Aorta (tissue), 5 donors: Measurements from ENCODE around the gene PRKRIP1. TPM values are rescaled to one million over a fixed set of nuclear protein-coding genes. Genes with fewer than 3 reads are reported as not detected.
"Not testable (repeated sequence)": the region's sequence is repeated elsewhere in the genome, so short reads cannot be mapped to it uniquely, and the experiment has no call there.

ENCODE experiments used
- ATAC-seq: fragments of 200-7000 bp; cut with Tn5 transposase; one replicate; pipeline ENCODE4 v1.9.1; 2022; ENCODE audit warnings: moderate library complexity; ENCODE audit not compliant: low FRiP score
- DNase-seq, 2 donors: peaks; one replicate each; pipeline ENCODE4 v3.0.0-alpha.2; 2020
- H3K27ac ChIP-seq, 2 donors: one replicate each; pipeline ENCODE4 v1.5.1; 2013; ENCODE audit warnings: low read length in 2 of 2, mild to moderate bottlenecking in 2 of 2, moderate library complexity in 2 of 2, control low read depth in 1 of 2, inconsistent platforms in 1 of 2, low read depth in 1 of 2
- H3K27me3 ChIP-seq, 2 donors: one replicate each; pipeline ENCODE4 v1.6.1; 2013; ENCODE audit warnings: control low read depth in 1 of 2, low read length in 1 of 2, mild to moderate bottlenecking in 1 of 2, moderate library complexity in 1 of 2; ENCODE audit not compliant: insufficient read depth in 2 of 2, control insufficient read depth in 1 of 2
- H3K36me3 ChIP-seq, 2 donors: one replicate each; pipeline ENCODE4 v1.6.1; 2013; ENCODE audit warnings: control low read depth in 1 of 2, low read length in 1 of 2, mild to moderate bottlenecking in 1 of 2; ENCODE audit not compliant: insufficient read depth in 2 of 2, control insufficient read depth in 1 of 2
- H3K4me1 ChIP-seq, 2 donors: one replicate each; pipeline ENCODE4 v1.6.1; 2013; ENCODE audit warnings: low read length in 2 of 2, control low read depth in 1 of 2, mild to moderate bottlenecking in 1 of 2, moderate library complexity in 1 of 2; ENCODE audit not compliant: insufficient read depth in 2 of 2, control insufficient read depth in 1 of 2
- H3K4me3 ChIP-seq, 2 donors: one replicate each; pipeline ENCODE4 v1.5.1; 2013; ENCODE audit warnings: low read length in 2 of 2, control low read depth in 1 of 2, mild to moderate bottlenecking in 1 of 2
- H3K9me3 ChIP-seq: one replicate; pipeline ENCODE4 v1.6.1; 2013; ENCODE audit warnings: mild to moderate bottlenecking, low read length; ENCODE audit not compliant: control insufficient read depth
- WGBS, 2 donors: extraction: QIAGEN DNeasy Blood & Tissue Kit; methylation state at CpG; one replicate each; pipeline ENCODE4 v1.1.7; 2013; 5-methylcytosine and 5-hydroxymethylcytosine counted together
- intact Hi-C, 2 donors: fragments of 100-400 bp; cut with DNase I; formaldehyde crosslinking; loops; one replicate each; pipeline versions ENCODE4 v1.14.2 to v1.15.0; 2022
- polyA plus RNA-seq, 2 donors: library from polyadenylated mRNA; stranded (reverse); fragments of 200-250 nt; gene quantifications; one replicate each; pipeline ENCODE4 v1.2.3, GENCODE V29; 2013
- total RNA-seq, 2 donors: library from RNA; stranded (reverse); fragmentation: NEBNext Ultra II Directional; extraction: Animal tissue kit (Norgen Biotek cat#: 25700); gene quantifications; one replicate each; pipeline ENCODE4 v1.2.1, GENCODE V29; 2021
- donor health status: healthy with polysubstance abuse.
- donor health status: Bipolar disorder and iron deficiency.
- donor health status: DM: no; HTN: no; CAD: no.
- donor health status: DM: no; HTN: no; CAD: no.
- donor health status: DM: yes; HTN: yes; CAD: no.

Gene PRKRIP1
- total and polyA plus RNA-seq, 4 donors, result 14.9 to 66.5 (median 22.5) TPM

GRCh38 chr7:102396710-102397019 lies 502 bp downstream of the PRKRIP1 start:
- ATAC-seq (peak; percentile 5), DNase-seq (no peak)
- no peaks in the 10 kb centered on the region for H3K27me3 ChIP-seq
- intact Hi-C loops, result no loop called here
- H3K4me3 ChIP-seq, result peak overlapping the region; percentile 53 to 90
- WGBS, 2 donors, result 0 to 1% methylated on average over 12 of the region's 12 CpGs
- H3K9me3 ChIP-seq, result no peaks in the 10 kb centered on the region
- no peaks in the 10 kb centered on the region for H3K4me1 ChIP-seq
- H3K27ac ChIP-seq, result peak overlapping the region in 1 of 2 donors; percentile 41
- no peaks in the 10 kb centered on the region for H3K36me3 ChIP-seq

- Histone ChIP-seq H3K27ac (no peak overlapping the region), H3K36me3 (peaks cover 0 to 2% of the 10 kb centered on the region in 2 donors), H3K9me3 (no peaks in the 10 kb centered on the region), H3K4me1 (no peaks in the 10 kb centered on the region), H3K27me3 (no peaks in the 10 kb centered on the region), H3K4me3 (no peak overlapping the region)
- ATAC-seq (no peak), DNase-seq (no peak)
- intact Hi-C loops, result no loop called here
- 93 to 94% methylated on average over 8 of the region's 8 CpGs for WGBS, 2 donors
These were observed 2.4 kb downstream of the PRKRIP1 start for GRCh38 chr7:102398543-102398942.

GRCh38 chr7:102400360-102400759 lies 4.2 kb downstream of the PRKRIP1 start:
- Histone ChIP-seq H3K27ac (no peak overlapping the region), H3K4me1 (no peaks in the 10 kb centered on the region), H3K9me3 (no peaks in the 10 kb centered on the region), H3K36me3 (peaks cover 0 to 2% of the 10 kb centered on the region in 2 donors), H3K4me3 (no peak overlapping the region), H3K27me3 (no peaks in the 10 kb centered on the region)
- intact Hi-C loops, result no loop called here
- DNase-seq (no peak), ATAC-seq (no peak)
- WGBS, 2 donors, result 86 to 91% methylated on average over 5 of the region's 5 CpGs

- intact Hi-C loops, result no loop called here
- H3K27me3 ChIP-seq, result no peaks in the 10 kb centered on the region
- H3K36me3 ChIP-seq, result peaks cover 4 to 14% of the 10 kb centered on the region in 2 donors
- WGBS, 2 donors, result 89 to 94% methylated on average over 3 of the region's 3 CpGs
- DNase-seq (no peak), ATAC-seq (no peak)
- H3K27ac ChIP-seq, result no peak overlapping the region
- H3K4me3 ChIP-seq, result no peak overlapping the region
- H3K9me3 ChIP-seq, result no peaks in the 10 kb centered on the region
- no peaks in the 10 kb centered on the region for H3K4me1 ChIP-seq
These were observed 7.4 kb downstream of the PRKRIP1 start for GRCh38 chr7:102403563-102403962.

GRCh38 chr7:102404005-102404861 lies 8.1 kb downstream of the PRKRIP1 start:
- ATAC-seq, result peak; percentile 60
- Histone ChIP-seq H3K27ac (no peak overlapping the region), H3K27me3 (no peaks in the 10 kb centered on the region), H3K9me3 (no peaks in the 10 kb centered on the region), H3K4me1 (no peaks in the 10 kb centered on the region), H3K36me3 (peaks cover 4 to 14% of the 10 kb centered on the region in 2 donors), H3K4me3 (no peak overlapping the region)
- no peak for DNase-seq
- 67 to 70% methylated on average over 15 of the region's 15 CpGs for WGBS, 2 donors
- intact Hi-C loops, result no loop called here

- DNase-seq, H3K27me3 ChIP-seq, H3K4me1 ChIP-seq, H3K4me3 ChIP-seq, H3K9me3 ChIP-seq, intact Hi-C loops, H3K27ac ChIP-seq, ATAC-seq: not testable (repeated sequence)
- H3K36me3 ChIP-seq, result peaks cover 4 to 14% of the 10 kb centered on the region in 2 donors
- WGBS, 2 donors, result 92 to 93% methylated on average over 5 of the region's 5 CpGs
These were observed 8.7 kb downstream of the PRKRIP1 start for GRCh38 chr7:102404862-102405188.

- no peak for ATAC-seq
- Histone ChIP-seq H3K4me3 (no peak overlapping the region), H3K4me1 (no peaks in the 10 kb centered on the region), H3K27me3 (no peaks in the 10 kb centered on the region), H3K27ac (no peak overlapping the region), H3K36me3 (peaks cover 4 to 19% of the 10 kb centered on the region in 2 donors), H3K9me3 (peaks cover 2% of the 10 kb centered on the region)
- no peak for DNase-seq
- intact Hi-C loops, result no loop called here
- WGBS, 2 donors, result 93 to 94% methylated on average over 6 of the region's 6 CpGs
These were observed 11.7 kb downstream of the PRKRIP1 start for GRCh38 chr7:102407910-102408309.

- H3K4me3 ChIP-seq, H3K27me3 ChIP-seq, H3K4me1 ChIP-seq, H3K9me3 ChIP-seq, intact Hi-C loops, DNase-seq, H3K27ac ChIP-seq, ATAC-seq: not testable (repeated sequence)
- WGBS, 2 donors, result 98 to 99% methylated on average over 6 of the region's 6 CpGs
- peaks cover 4 to 19% of the 10 kb centered on the region in 2 donors for H3K36me3 ChIP-seq
These were observed 12.4 kb downstream of the PRKRIP1 start for GRCh38 chr7:102408530-102408929.

GRCh38 chr7:102409340-102409739 lies 13.2 kb downstream of the PRKRIP1 start:
- WGBS, 2 donors, result 98 to 100% methylated on average over 4 of the region's 4 CpGs
- H3K27ac ChIP-seq, result no peak overlapping the region
- H3K27me3 ChIP-seq, result no peaks in the 10 kb centered on the region
- peaks cover 4 to 19% of the 10 kb centered on the region in 2 donors for H3K36me3 ChIP-seq
- H3K4me3 ChIP-seq, result no peak overlapping the region
- peaks cover 2% of the 10 kb centered on the region for H3K9me3 ChIP-seq
- H3K4me1 ChIP-seq, result no peaks in the 10 kb centered on the region
- ATAC-seq (no peak), DNase-seq (no peak)
- intact Hi-C loops, result no loop called here
